K562 (cell line): ENCODE measurements around the gene LTB4R2. TPM values are rescaled to one million over a fixed set of nuclear protein-coding genes. Genes with fewer than 3 reads are reported as not detected.

Experiments used
- ATAC-seq: fragments of 200-7000 bp; cut with Tn5 transposase; 3 replicates; pipeline ENCODE4 v1.9.1; 2020; ENCODE audit warnings: moderate library complexity
- BruUV-seq: library from RNA; stranded (reverse); fragments of 400-500 nt; replicated peaks from 2 replicates; lab custom pipeline; 2021; lab: Mats Ljungman, UMichigan
- CTCF ChIA-PET: fragments of 300-600 bp; formaldehyde crosslinking; extraction: SDS; loops from one replicate; lab custom pipeline; 2021; ENCODE audit warnings: low intra/inter-chr PET ratio; lab: Yijun Ruan, JAX
- POLR2A ChIA-PET: fragments of 300-600, 350-650 bp; sonication (Branson Sonifier 250); formaldehyde crosslinking; extraction: SDS; loops from one replicate; lab custom pipeline; 2021; ENCODE audit warnings: antibody characterized with exemption, inconsistent platforms; lab: Yijun Ruan, JAX
- DNase-seq, 4 experiments: peaks; one replicate each; pipeline versions ENCODE4 v3.0.0 to v3.0.0-alpha.2; 2011 to 2018; ENCODE audit warnings: low spot score in 3 of 4, mixed read lengths in 3 of 4; ENCODE audit errors: extremely low read depth in 1 of 4
- FAIRE-seq: peaks from 2 replicates; lab custom pipeline; 2011; peaks lifted over from hg19 to GRCh38; lab: Jason Lieb, UNC
- H2AFZ ChIP-seq: 2 replicates; pipeline ENCODE4 v1.6.0; 2011; ENCODE audit warnings: low read depth, low read length, control low read depth, inconsistent platforms
- H3K27ac ChIP-seq: fragments of 200-600 bp; 3 replicates; pipeline ENCODE4 v1.8.0; 2011; ENCODE audit warnings: low read depth, mild to moderate bottlenecking, control low read depth, inconsistent platforms, low read length, moderate library complexity, mixed read lengths; ENCODE audit errors: extremely low read depth
- H3K27me3 ChIP-seq, 2 experiments: fragments of 300-600 bp in 1 of 2; 2 replicates in 1 of 2; 3 replicates in 1 of 2; pipeline versions ENCODE4 v1.6.0 to v1.8.0; 2011; ENCODE audit warnings: inconsistent platforms in 2 of 2, low read length in 2 of 2, mild to moderate bottlenecking in 1 of 2, mixed read lengths in 1 of 2, moderate library complexity in 1 of 2; ENCODE audit not compliant: control insufficient read depth in 2 of 2, insufficient read depth in 2 of 2
- H3K36me3 ChIP-seq: fragments of 300-600 bp; 3 replicates; pipeline ENCODE4 v1.8.0; 2011; ENCODE audit warnings: mild to moderate bottlenecking, low read length, inconsistent platforms; ENCODE audit not compliant: control insufficient read depth, insufficient read depth
- H3K4me1 ChIP-seq, 2 experiments: fragments of 200-600 bp in 1 of 2; replicated peaks in 1 of 2; 2 replicates in 1 of 2; 3 replicates in 1 of 2; pipeline versions ENCODE4 v1.5.1 to v1.8.0; 2011; ENCODE audit warnings: inconsistent platforms in 2 of 2, low read length in 2 of 2, mild to moderate bottlenecking in 1 of 2, mixed read lengths in 1 of 2, moderate library complexity in 1 of 2; ENCODE audit not compliant: control insufficient read depth in 2 of 2, insufficient read depth in 2 of 2
- H3K4me2 ChIP-seq: 2 replicates; pipeline ENCODE4 v1.6.1; 2011; ENCODE audit warnings: low read length, control low read depth, inconsistent platforms, mixed read lengths; ENCODE audit not compliant: insufficient read depth
- H3K4me3 ChIP-seq: fragments of 200-600 bp; sonication (generic), shearing (Covaris generic); 2 replicates; pipeline ENCODE4 v1.5.1; 2016; ENCODE audit warnings: control low read depth, inconsistent platforms
- H3K79me2 ChIP-seq: fragments of 200-600 bp; 3 replicates; pipeline ENCODE4 v1.8.0; 2011; ENCODE audit warnings: low read length, inconsistent platforms; ENCODE audit not compliant: control insufficient read depth, insufficient read depth
- H3K9ac ChIP-seq, 2 experiments: 2 replicates each; pipeline versions ENCODE4 v1.6.0 to v1.6.1; 2011; ENCODE audit warnings: low read depth in 2 of 2, low read length in 2 of 2, control low read depth in 1 of 2, inconsistent platforms in 1 of 2, mild to moderate bottlenecking in 1 of 2, mixed read lengths in 1 of 2; ENCODE audit not compliant: insufficient read depth in 1 of 2
- H3K9me1 ChIP-seq: one replicate; pipeline ENCODE4 v1.6.0; 2011; ENCODE audit warnings: inconsistent platforms, mild to moderate bottlenecking, low read length, moderate library complexity; ENCODE audit not compliant: control insufficient read depth, insufficient read depth
- H3K9me3 ChIP-seq: replicated peaks from 2 replicates; pipeline ENCODE4 v1.5.1; 2011; ENCODE audit warnings: low read depth, low read length, inconsistent platforms; ENCODE audit not compliant: control insufficient read depth, insufficient read depth
- H4K20me1 ChIP-seq: replicated peaks from 2 replicates; pipeline ENCODE4 v1.6.1; 2011; ENCODE audit warnings: low read length, inconsistent platforms, mixed read lengths; ENCODE audit not compliant: control insufficient read depth, insufficient read depth
- COPS2 ChIP-seq: fragments of 450-650 bp; conservative IDR thresholded peaks from 2 replicates; pipeline ENCODE4 v1.6.1; 2016; ENCODE audit warnings: mild to moderate bottlenecking, moderate library complexity
- CREB3 ChIP-seq: fragments of 450-650 bp; conservative IDR thresholded peaks from 2 replicates; pipeline ENCODE4 v1.6.1; 2016; ENCODE audit warnings: missing genetic modification characterization, low read depth, mild to moderate bottlenecking, missing compliant biosample characterization, moderate library complexity
- ESRRA ChIP-seq: fragments of 450-650 bp; IDR thresholded peaks from 2 replicates; pipeline ENCODE4 v1.6.1; 2014; ENCODE audit warnings: low read depth, mild to moderate bottlenecking, moderate library complexity, borderline replicate concordance
- FOS ChIP-seq: IDR thresholded peaks from 3 replicates; pipeline ENCODE4 v1.6.1; 2011; ENCODE audit not compliant: insufficient read length; ENCODE audit errors: extremely low read depth
- HCFC1 ChIP-seq: IDR thresholded peaks from 2 replicates; pipeline ENCODE4 v1.6.1; 2012; ENCODE audit warnings: low read depth, low read length, improper control_type of control experiment
- HDAC2 ChIP-seq: fragments of 450-650 bp; IDR thresholded peaks from 2 replicates; pipeline ENCODE4 v1.6.1; 2016; ENCODE audit warnings: mild to moderate bottlenecking
- HNRNPL ChIP-seq: fragments of 200-400 bp; formaldehyde crosslinking; IDR thresholded peaks from 2 replicates; pipeline ENCODE4 v1.6.1; 2017; ENCODE audit warnings: low read depth, mild to moderate bottlenecking, low read length
- NELFE ChIP-seq: IDR thresholded peaks from 2 replicates; pipeline ENCODE4 v1.6.1; 2011; ENCODE audit warnings: mild to moderate bottlenecking; ENCODE audit not compliant: insufficient read depth, insufficient read length
- PHTF2 ChIP-seq: fragments of 250-450 bp; sonication (Bioruptor Pico); IDR thresholded peaks from 2 replicates; pipeline ENCODE4 v1.5.0; 2021; ENCODE audit warnings: mild to moderate bottlenecking
- SETDB1 ChIP-seq: IDR thresholded peaks from one replicate; pipeline ENCODE4 v1.6.1; 2012; ENCODE audit warnings: low read length, control low read depth, inconsistent platforms
- SRSF9 ChIP-seq: fragments of 200-400 bp; formaldehyde crosslinking; IDR thresholded peaks from 2 replicates; pipeline ENCODE4 v1.6.1; 2017; ENCODE audit warnings: low read depth, low read length, borderline replicate concordance
- TAF15 ChIP-seq: fragments of 200-400 bp; formaldehyde crosslinking; IDR thresholded peaks from 2 replicates; pipeline ENCODE4 v1.6.1; 2017; ENCODE audit warnings: mild to moderate bottlenecking, low read depth, low read length, moderate library complexity
- TEAD4 ChIP-seq, 2 experiments: sonication (generic) in 1 of 2; formaldehyde crosslinking in 1 of 2; IDR thresholded peaks; 2 replicates each; pipeline versions ENCODE4 v1.6.1 to v1.8.0; 2012 to 2022; ENCODE audit warnings: borderline replicate concordance in 1 of 2, inconsistent platforms in 1 of 2, low read length in 1 of 2, mild to moderate bottlenecking in 1 of 2, missing genetic modification reagents in 1 of 2
- TOE1 ChIP-seq, 2 experiments: fragments of 450-650 bp in 1 of 2; sonication (generic) in 1 of 2; formaldehyde crosslinking in 1 of 2; IDR thresholded peaks; 2 replicates each; pipeline versions ENCODE4 v1.7.1 to v1.8.0; 2016 to 2022; ENCODE audit warnings: borderline replicate concordance in 2 of 2, mild to moderate bottlenecking in 2 of 2, antibody characterized with exemption in 1 of 2, inconsistent platforms in 1 of 2, low read depth in 1 of 2, missing genetic modification reagents in 1 of 2, moderate library complexity in 1 of 2
- ZBTB2 ChIP-seq: fragments of 450-650 bp; IDR thresholded peaks from 2 replicates; pipeline ENCODE4 v1.6.1; 2016; ENCODE audit warnings: antibody characterized with exemption
- ZFX ChIP-seq: sonication (generic); formaldehyde crosslinking; IDR thresholded peaks from 2 replicates; pipeline ENCODE4 v1.8.0; 2022; ENCODE audit warnings: mild to moderate bottlenecking, missing genetic modification reagents, moderate library complexity
- ZHX1 ChIP-seq: fragments of 150-350 bp; conservative IDR thresholded peaks from 2 replicates; pipeline ENCODE4 v1.6.1; 2014; ENCODE audit warnings: low read length
- ZNF354B ChIP-seq: fragments of 250-450 bp; sonication (Bioruptor Pico); IDR thresholded peaks from 2 replicates; pipeline ENCODE4 v1.4.0; 2020
- ZNF445 ChIP-seq: fragments of 250-450 bp; sonication (Bioruptor Pico); IDR thresholded peaks from 2 replicates; pipeline ENCODE4 v1.4.0; 2020; ENCODE audit warnings: low read depth, mild to moderate bottlenecking, moderate library complexity
- WGBS: fragments of 100-300 bp; shearing (Covaris generic); methylation state at CpG from one replicate; pipeline ENCODE4 v1.1.6; 2016; ENCODE audit warnings: low coverage, mixed read lengths; ENCODE audit not compliant: insufficient coverage; ENCODE audit errors: missing lambda C conversion rate; 5-methylcytosine and 5-hydroxymethylcytosine counted together
- in situ Hi-C: fragments of 300-500 bp; cut with MboI; formaldehyde crosslinking; loops from 4 replicates; pipeline ENCODE4 v1.15.0; 2018; ENCODE audit warnings: inconsistent platforms, mixed read lengths
- intact Hi-C: fragments of 100-400 bp; cut with micrococcal nuclease; formaldehyde crosslinking; loops from 2 replicates; pipeline ENCODE4 v1.14.2; 2022
- polyA plus RNA-seq, 8 experiments: library from polyadenylated mRNA; depleted of rRNA in 4 of 8; stranded (reverse) in 5 of 8; unstranded in 3 of 8; fragments of >200 nt; fragmentation: Nextera tagmentation in 2 of 8; fragmentation: Illumina TruSeq in 1 of 8; extraction: Ambion mirVana in 2 of 8; extraction: Trizol in 1 of 8; gene quantifications; 2 replicates each; pipeline versions ENCODE4 v1.2.1 to v1.2.3, GENCODE V29; 2011 to 2014; ENCODE audit warnings: inconsistent platforms in 1 of 8, missing spikeins in 1 of 8
- total RNA-seq, 7 experiments: library from RNA; depleted of rRNA in 6 of 7; stranded (reverse); fragments of >200 nt in 6 of 7; fragmentation: Illumina TruSeq in 2 of 7; extraction: Trizol in 2 of 7; gene quantifications; 2 replicates each; pipeline versions ENCODE4 v1.2.1 to v1.2.3, GENCODE V29; 2011 to 2021; ENCODE audit warnings: low replicate concordance in 1 of 7

LTB4R2 gene
- total and polyA plus RNA-seq, 9 of the 15 experiments (the other 6 are each of a cell fraction or from before 2014, with no cell fraction given) = 0.03 to 11.6 (median 2.8) TPM; not detected in 1

GRCh38 chr14:24338843-24339242 is 28.9 kb downstream of the LTB4R2 start:
- POLR2A ChIA-PET = interaction anchor here (0.9 kb wide), 1 partner anchor 80 kb away, joined by 3 read pairs; no protein-coding TSS in a partner anchor
- WGBS = 58% methylated on average over 8 of the region's 14 CpGs
- DNase-seq (no peak), ATAC-seq (no peak), FAIRE-seq (no peak)
- Histone ChIP-seq H3K9me1 (no peaks in the 10 kb centered on the region), H3K4me2 (no peak overlapping the region), H3K9me3 (no peaks in the 10 kb centered on the region), H2AFZ (no peak overlapping the region), H3K9ac (peak overlapping the region in 1 of 2 experiments; percentile 5; a peak in 1 of 4 replicates), H4K20me1 (no peaks in the 10 kb centered on the region), H3K27me3 (peaks cover 0 to 9% of the 10 kb centered on the region in 2 experiments; a peak in 1 of 5 replicates), H3K79me2 (no peaks in the 10 kb centered on the region), H3K27ac (no peak overlapping the region), H3K4me3 (no peak overlapping the region), H3K36me3 (no peaks in the 10 kb centered on the region), H3K4me1 (peaks cover under 1 to 22% of the 10 kb centered on the region in 2 experiments; a peak in 4 of 5 replicates)
- intact Hi-C loops = no loop called here
- in situ Hi-C loops = loop anchor here (25.0 kb wide), 1 partner anchor 348 kb away; no protein-coding TSS in a partner anchor
- TF ChIP-seq TEAD4 (IDR thresholded peaks at IDR 0.05; ENCODE audit: low read length) = no peak
- no peak for TF ChIP-seq TEAD4 (CRISPR knock-in tag; IDR thresholded peaks at IDR 0.05; ENCODE audit: borderline replicate concordance)
- no peak for TF ChIP-seq SETDB1
- no peak for TF ChIP-seq HDAC2
- no peak for TF ChIP-seq ZNF445
- no peak for TF ChIP-seq ZFX (CRISPR knock-in tag)
- TF ChIP-seq CREB3 (tag) = no peak
- no peak for TF ChIP-seq TOE1 (IDR thresholded peaks at IDR 0.05; ENCODE audit: borderline replicate concordance)
- TF ChIP-seq TOE1 (CRISPR knock-in tag; IDR thresholded peaks at IDR 0.05; ENCODE audit: borderline replicate concordance, low read depth) = no peak
- no peak for TF ChIP-seq FOS
- TF ChIP-seq ZBTB2 = no peak
- no peak for TF ChIP-seq PHTF2 (CRISPR knock-in tag)
- TF ChIP-seq SRSF9 = no peak
- no peak for TF ChIP-seq ZNF354B (CRISPR knock-in tag)
- no peak for TF ChIP-seq TAF15
- TF ChIP-seq NELFE = no peak
- no peak for TF ChIP-seq ESRRA
- TF ChIP-seq HCFC1 = no peak
- TF ChIP-seq HNRNPL = no peak
- TF ChIP-seq COPS2 = no peak
- TF ChIP-seq ZHX1 = no peak
- CTCF ChIA-PET = no interaction called here
- no TSS peak for BruUV-seq
